ENCODE data around the gene MAPK9. TPM values are rescaled to one million over a fixed set of nuclear protein-coding genes. Genes with fewer than 3 reads are reported as not detected.

MAPK9 gene
- total RNA-seq, 1 experiment from 2014 or later: 43.4 TPM

DNA sequence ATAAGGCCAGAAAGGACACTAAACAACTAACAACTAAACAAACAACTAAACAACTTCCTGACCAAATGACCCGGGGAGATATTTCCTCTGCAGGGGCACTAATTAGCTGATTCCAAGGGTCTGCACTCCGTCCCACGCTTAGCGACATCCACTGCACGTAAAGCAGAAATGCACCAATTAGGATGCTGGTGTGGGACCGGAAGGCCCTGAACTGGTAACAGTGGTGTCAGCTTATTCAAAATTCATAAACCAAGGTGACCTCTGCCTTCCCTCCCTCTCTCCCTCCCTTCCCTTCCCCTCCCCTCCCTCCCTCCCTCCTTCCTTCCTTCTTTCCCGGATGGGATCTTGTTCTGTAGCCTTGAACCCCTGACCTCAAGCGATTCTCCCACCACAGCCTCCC lies 92.5 kb downstream of the MAPK9 start:
- POLR2A ChIA-PET: no interaction called here
- no peaks in the 10 kb centered on the region for H3K9me3 ChIP-seq (ENCODE audit: control insufficient read depth in 1 of 2, insufficient read depth in 1 of 2, low read depth in 1 of 2, low read length in 2 of 2)
- H3K27me3 ChIP-seq (ENCODE audit: insufficient read depth, low read length): no peaks in the 10 kb centered on the region
- CTCF ChIA-PET: interaction anchor here (1.8 kb wide), 1 partner anchor 9 kb away, joined by 6 read pairs; the partner anchor contains the start of gene RASGEF1C
- ATAC-seq (no peak), DNase-seq (ENCODE audit: low read depth, low spot score) (no peak)
- TF ChIP-seq SIN3A (IDR thresholded peaks at IDR 0.05; ENCODE audit: low read depth): no peak
- TF ChIP-seq, protein P1, sequence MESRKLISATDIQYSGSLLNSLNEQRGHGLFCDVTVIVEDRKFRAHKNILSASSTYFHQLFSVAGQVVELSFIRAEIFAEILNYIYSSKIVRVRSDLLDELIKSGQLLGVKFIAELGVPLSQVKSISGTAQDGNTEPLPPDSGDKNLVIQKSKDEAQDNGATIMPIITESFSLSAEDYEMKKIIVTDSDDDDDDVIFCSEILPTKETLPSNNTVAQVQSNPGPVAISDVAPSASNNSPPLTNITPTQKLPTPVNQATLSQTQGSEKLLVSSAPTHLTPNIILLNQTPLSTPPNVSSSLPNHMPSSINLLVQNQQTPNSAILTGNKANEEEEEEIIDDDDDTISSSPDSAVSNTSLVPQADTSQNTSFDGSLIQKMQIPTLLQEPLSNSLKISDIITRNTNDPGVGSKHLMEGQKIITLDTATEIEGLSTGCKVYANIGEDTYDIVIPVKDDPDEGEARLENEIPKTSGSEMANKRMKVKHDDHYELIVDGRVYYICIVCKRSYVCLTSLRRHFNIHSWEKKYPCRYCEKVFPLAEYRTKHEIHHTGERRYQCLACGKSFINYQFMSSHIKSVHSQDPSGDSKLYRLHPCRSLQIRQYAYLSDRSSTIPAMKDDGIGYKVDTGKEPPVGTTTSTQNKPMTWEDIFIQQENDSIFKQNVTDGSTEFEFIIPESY (IDR thresholded peaks at IDR 0.05; ENCODE audit: extremely low read depth, insufficient replicate concordance, low read length): no peak
- TF ChIP-seq RAD21 (IDR thresholded peaks at IDR 0.05; ENCODE audit: low read depth): no peak
- TF ChIP-seq, protein P2, sequence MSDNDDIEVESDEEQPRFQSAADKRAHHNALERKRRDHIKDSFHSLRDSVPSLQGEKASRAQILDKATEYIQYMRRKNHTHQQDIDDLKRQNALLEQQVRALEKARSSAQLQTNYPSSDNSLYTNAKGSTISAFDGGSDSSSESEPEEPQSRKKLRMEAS (IDR thresholded peaks at IDR 0.05): no peak
- no peak for TF ChIP-seq CEBPB (IDR thresholded peaks at IDR 0.05; ENCODE audit: low read depth)
- no peak for TF ChIP-seq REST (IDR thresholded peaks at IDR 0.05; ENCODE audit: low read depth)
- TF ChIP-seq POLR2AphosphoS5 (IDR thresholded peaks at IDR 0.05; ENCODE audit: low read depth, low read length): no peak
- TF ChIP-seq EZH2 (IDR thresholded peaks at IDR 0.05): no peak
- H3K4me3 ChIP-seq (replicated peaks in 1 of 2; ENCODE audit: low read depth in 1 of 2, low read length in 2 of 2): no peak overlapping the region
- no peak overlapping the region for H2AFZ ChIP-seq (ENCODE audit: low read depth, low read length, poor library complexity, severe bottlenecking)
- intact Hi-C loops (cut with micrococcal nuclease): no loop called here
- H3K79me2 ChIP-seq (ENCODE audit: insufficient read depth, low read length): no peaks in the 10 kb centered on the region
- no peaks in the 10 kb centered on the region for H3K4me1 ChIP-seq (ENCODE audit: control insufficient read depth in 1 of 2, insufficient read depth in 2 of 2, low read length in 2 of 2)
- H3K27ac ChIP-seq (ENCODE audit: low read depth, low read length): no peak overlapping the region
- no peaks in the 10 kb centered on the region for H3K36me3 ChIP-seq (ENCODE audit: control insufficient read depth in 1 of 2, insufficient read depth in 2 of 2, low read length in 2 of 2)
- H4K20me1 ChIP-seq (ENCODE audit: insufficient read depth): no peaks in the 10 kb centered on the region
- no peak overlapping the region for H3K4me2 ChIP-seq (ENCODE audit: low read length)
- RAD21 ChIA-PET (ENCODE audit: low non-redundant PET in 1 of 2, low total read pairs in 2 of 2, uncharacterized antibody in 2 of 2, unreplicated experiment in 2 of 2): interaction anchor here in 1 of 2 experiments (0.7 kb wide), 1 partner anchor 40 kb away, joined by 3 read pairs; no protein-coding TSS in a partner anchor
- no peak overlapping the region for H3K9ac ChIP-seq (ENCODE audit: low read length)
- BruUV-seq (replicated peaks): no TSS peak
- no peaks in the 10 kb centered on the region for H3K9me2 ChIP-seq (ENCODE audit: insufficient read depth)

Data from HCT116 (cell line).